HG02973 (cell line): ENCODE measurements around the gene CACNA1C.

Experiments
- ATAC-seq: cut with Tn5 transposase; IDR thresholded peaks from one replicate; pipeline ENCODE4 v1.9.1; 2021; ENCODE audit warnings: moderate library complexity; ENCODE audit not compliant: unreplicated experiment

The CACNA1C gene

DNA sequence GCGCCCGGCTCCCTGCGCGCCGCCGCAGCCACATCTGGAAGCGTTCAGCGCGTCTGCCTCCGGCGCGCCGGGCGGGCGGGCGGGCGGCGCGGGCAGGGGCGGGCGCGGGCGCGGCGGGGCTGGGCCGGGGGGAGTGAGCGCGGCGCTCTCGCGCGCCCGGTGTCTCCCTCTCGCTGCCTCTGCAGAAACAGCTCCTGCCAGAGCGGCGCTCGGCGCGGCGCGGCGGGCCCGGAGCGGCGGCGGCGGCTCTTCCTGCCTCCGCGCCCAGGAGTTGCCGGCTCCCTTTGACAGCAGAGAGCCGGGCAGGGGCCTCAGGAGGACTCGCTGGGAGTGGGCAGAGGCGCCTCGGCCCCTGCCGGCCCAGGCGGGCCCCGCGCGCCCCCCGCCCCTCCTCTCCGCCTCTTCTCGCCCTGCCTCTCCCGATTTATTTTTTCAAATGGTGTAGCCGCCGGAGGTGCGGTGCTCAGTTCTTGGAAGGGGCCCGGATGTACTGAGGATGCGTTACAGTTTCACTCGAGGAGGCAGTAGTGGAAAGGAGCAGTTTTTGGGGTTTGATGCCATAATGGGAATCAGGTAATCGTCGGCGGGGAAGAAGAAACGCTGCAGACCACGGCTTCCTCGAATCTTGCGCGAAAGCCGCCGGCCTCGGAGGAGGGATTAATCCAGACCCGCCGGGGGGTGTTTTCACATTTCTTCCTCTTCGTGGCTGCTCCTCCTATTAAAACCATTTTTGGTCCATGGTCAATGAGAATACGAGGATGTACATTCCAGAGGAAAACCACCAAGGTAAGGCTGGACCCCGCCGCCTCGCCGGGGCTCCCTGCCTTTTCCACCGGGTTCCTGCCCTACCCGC, at the start of gene CACNA1C:
Gene CACNA1C (plus strand): TSS at position 162 of the 853 bp plus-strand sequence. CDS start 576 bp downstream, at position 738.
- ATAC-seq = no peak

GRCh38 chr12:2003676-2004112, 49.1 kb upstream of the CACNA1C start:
- no peak for ATAC-seq

GRCh38 chr12:2004113-2004929, 48.5 kb upstream of the CACNA1C start, which contains the start of gene DCP1B:
DCP1B (minus strand) TSS chr12:2004457; CDS start chr12:2004431, 26 bp downstream.
- peak; percentile 98 for ATAC-seq

- ATAC-seq = no peak
Observed at GRCh38 chr12:2008677-2009076, 44.1 kb upstream of the CACNA1C start.

DNA sequence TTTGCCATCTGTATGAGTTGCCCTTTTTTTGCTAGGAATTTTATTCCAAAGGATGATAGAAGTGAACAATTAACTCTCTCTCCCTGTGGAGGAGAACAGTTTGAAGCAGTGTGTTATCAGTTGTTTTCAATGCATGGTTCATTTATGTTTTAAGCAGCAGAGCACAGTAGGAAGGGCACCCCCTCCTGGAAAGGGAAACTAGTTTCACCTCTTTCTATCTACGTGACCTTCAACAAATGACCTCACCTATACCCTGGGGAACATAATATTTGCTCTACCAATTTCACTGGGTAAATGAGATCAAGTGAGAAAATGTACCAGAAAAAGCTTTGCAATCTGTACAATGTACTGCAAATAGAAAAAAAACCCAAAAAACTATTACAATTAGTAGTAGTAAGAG, 43.2 kb upstream of the CACNA1C start:
- no peak for ATAC-seq

GRCh38 chr12:2011643-2012607, 40.9 kb upstream of the CACNA1C start:
- no peak for ATAC-seq

GRCh38 chr12:2013086-2013485, 39.7 kb upstream of the CACNA1C start:
- no peak for ATAC-seq

DNA sequence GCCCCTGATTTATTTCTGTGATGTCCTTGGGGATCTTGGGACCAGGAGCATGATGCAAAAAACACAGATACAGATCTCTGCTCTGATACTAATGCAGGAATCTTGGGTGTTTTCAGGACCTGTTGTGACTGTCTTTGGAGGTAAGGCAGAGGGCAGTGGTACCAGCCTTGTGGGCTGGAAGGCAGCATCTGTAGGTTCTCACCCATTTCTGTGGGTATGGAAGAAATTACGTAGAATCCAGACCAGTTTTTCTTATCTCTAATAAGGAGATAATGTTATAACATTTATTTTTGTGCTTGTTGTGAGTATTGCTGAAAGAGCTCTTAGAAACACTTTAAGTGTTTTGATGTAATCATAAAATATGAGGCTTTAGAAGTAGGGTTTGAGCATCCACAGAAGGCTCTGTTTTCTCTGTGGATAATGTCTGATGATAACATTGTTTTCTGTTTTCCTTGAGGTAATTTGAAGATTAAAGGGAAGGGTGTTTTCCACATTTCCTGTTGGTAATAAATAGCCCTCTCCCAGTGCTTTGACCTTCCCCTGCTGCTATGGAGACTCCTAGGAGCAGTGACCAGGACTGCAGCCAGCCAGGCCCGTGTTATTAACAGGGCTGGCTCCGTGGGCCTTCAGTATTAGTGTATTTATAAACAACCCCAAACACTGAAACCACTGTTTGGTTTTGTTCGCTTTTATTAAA, 39.1 kb upstream of the CACNA1C start:
- no peak for ATAC-seq

GRCh38 chr12:2014231-2014630, 38.6 kb upstream of the CACNA1C start:
- no peak for ATAC-seq

GRCh38 chr12:2016862-2017545, 35.8 kb upstream of the CACNA1C start:
- no peak for ATAC-seq

DNA sequence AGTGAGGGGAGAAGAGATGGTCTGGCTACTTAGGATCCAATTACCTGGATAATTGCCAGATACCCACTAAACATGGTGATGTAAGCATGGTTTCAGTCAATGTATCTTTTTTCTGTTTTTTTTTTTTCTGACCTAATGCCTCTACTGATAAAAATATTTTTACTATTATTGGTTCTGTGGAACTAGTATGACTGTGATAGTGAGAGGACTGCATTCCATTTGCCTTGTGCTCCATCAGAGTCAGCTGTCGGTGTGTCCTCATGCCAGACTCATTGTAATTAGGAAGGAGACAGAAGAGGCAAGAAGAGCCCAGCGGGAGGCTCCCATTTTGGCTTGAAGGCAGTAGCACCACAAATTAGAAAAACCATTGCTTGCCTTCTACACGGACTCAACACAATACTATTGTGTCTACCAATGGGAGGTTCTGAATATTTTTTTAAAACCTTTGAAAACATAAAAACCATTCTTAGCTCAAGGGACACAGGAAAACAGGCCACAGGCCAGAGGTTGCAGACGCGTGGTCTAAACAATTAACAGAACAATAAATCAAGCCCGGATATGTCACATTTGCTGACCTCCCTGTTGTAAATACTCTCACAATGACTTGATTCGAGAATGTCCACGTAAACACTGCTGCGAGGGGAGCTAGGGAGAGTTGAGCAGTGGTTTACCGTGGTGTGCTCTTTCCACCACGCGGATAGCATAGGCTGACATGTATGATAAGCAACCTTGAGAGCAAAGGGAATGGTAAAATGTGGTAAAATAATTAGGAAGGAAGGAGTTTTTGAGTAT, 35.0 kb upstream of the CACNA1C start:
- ATAC-seq = no peak

DNA sequence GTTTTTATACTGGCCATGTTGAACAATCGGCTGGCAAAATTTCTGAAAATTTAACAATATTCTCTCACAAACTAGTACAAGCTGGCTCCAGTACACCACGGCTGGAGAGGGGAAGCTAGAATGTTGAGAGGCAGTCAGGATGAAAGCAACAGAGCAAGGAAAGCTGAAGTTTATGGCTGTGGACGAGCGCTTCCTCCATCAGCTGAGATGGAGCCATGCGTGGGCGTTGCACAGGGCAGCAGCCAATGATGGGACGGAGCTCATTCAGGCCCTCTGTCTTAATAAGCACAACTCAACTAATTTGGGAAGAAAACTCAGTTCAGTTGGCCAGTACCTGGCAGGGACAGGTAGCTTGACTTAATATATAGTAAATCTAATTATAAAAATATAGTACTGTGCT, 34.4 kb upstream of the CACNA1C start:
- no peak for ATAC-seq

DNA sequence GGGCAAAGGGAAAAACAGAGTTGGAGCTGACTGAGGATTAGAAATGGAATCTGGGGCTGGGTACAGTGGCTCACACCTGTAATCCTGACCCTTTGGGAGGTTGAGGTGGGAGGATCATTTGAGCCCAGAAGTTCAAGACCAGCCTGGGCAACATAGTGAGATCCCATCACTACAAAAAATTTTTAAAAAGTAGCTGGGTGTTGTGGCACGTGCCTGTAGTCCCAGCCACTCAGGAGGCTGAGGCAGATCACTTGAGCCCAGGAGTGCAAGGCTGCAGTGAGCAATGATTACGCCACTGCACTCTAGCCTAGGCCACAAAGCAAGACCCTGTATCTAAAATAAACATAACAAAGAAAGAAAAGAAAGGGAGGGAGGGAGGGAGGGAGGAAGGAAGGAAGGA, 33.7 kb upstream of the CACNA1C start:
- no peak for ATAC-seq

DNA sequence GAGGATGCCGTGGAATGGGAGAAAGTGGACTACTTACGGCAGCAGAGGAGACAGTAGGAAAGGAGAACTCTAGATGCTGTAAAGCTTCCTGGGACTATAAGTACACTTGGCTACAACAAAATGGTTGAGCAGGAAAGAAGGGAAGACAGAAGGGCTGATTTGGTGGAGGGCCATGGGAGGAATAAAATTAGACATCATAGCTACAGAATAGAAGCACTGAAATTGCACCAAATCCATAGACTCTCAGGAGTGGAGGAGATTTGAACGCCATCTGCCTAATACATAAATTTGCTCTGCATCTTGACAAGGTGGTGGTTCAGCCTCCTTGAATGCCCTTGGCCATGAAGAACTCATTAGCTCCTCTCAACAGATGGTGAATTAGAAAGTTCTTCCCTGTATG, 32.3 kb upstream of the CACNA1C start:
- no peak for ATAC-seq

- ATAC-seq = no peak
Observed at GRCh38 chr12:2023365-2023764, 29.4 kb upstream of the CACNA1C start.

- ATAC-seq = no peak
Observed at GRCh38 chr12:2027351-2027750, 25.4 kb upstream of the CACNA1C start.

DNA sequence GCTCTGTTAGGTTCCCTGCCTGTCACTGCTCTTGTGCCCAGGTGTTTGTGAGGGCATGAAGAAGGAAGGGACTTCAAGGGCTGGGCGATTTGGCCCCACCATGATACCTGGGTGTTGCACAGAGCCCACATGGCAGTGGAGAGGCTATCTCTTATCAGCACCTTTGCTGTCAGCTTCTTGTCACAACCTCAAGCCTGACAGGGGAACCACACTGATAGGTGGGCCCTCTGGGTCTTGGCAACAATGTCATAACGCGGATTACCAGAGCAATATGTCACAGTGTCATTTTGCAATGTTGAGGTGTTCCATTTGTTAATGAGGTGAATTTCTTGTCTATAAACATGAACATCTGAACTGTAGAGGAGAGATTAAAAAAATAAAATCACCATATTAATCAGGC, 22.9 kb upstream of the CACNA1C start:
- ATAC-seq = no peak

DNA sequence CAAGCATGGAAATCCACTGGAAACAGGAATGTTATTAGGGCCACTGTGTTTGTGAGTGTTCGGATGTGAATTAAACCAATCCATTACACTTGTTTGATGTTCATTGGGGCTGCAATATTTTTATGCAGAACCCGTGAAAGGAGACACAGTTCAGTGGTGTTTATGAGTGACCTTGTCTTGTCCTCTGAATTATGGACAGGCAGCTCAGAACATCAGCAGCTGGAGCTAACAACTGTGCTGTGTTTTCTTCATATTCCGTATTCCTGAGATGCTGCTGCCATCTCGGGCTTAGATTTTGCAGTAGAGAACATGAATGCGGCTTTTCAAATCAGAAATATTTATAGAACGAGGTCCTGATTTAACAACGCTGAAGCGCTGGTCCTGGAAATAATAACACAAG, 20.3 kb upstream of the CACNA1C start:
- no peak for ATAC-seq
